Tibial artery (tissue), 4 donors: ENCODE data around the gene LMNA.
"Not testable (repeated sequence)": the region's sequence is repeated elsewhere in the genome, so short reads cannot be mapped to it uniquely, and the experiment has no call there.

Source experiments
- DNase-seq, 2 donors: peaks; one replicate each; pipeline ENCODE4 v3.0.0-alpha.2; 2019
- H3K27ac ChIP-seq, 2 donors: fragments of 200-600 bp; sonication (generic) in 1 of 2; 1 replicate in 1 of 2; 2 replicates in 1 of 2; pipeline ENCODE4 v1.5.1; 2018 to 2019; ENCODE audit warnings: mild to moderate bottlenecking in 1 of 2
- H3K27me3 ChIP-seq, 2 donors: fragments of 200-600 bp; sonication (generic) in 1 of 2; one replicate each; pipeline versions ENCODE4 v1.5.1 to v1.6.0; 2016 to 2019
- H3K36me3 ChIP-seq, 3 donors: fragments of 200-600 bp; sonication (generic) in 2 of 3; one replicate each; pipeline ENCODE4 v1.5.1; 2016 to 2019; ENCODE audit warnings: mild to moderate bottlenecking in 2 of 3
- H3K4me1 ChIP-seq, 4 donors: fragments of 200-600 bp; sonication (generic) in 2 of 4; 1 replicate in 3 of 4; 2 replicates in 1 of 4; pipeline ENCODE4 v1.5.1; 2016 to 2019
- H3K4me3 ChIP-seq, 2 donors: fragments of 200-600 bp; sonication (generic) in 1 of 2; 1 replicate in 1 of 2; 2 replicates in 1 of 2; pipeline ENCODE4 v1.5.1; 2018 to 2019; ENCODE audit warnings: mild to moderate bottlenecking in 2 of 2
- H3K9me3 ChIP-seq, 3 donors: fragments of 200-600 bp; sonication (generic) in 1 of 3; one replicate each; pipeline ENCODE4 v1.5.1; 2016 to 2019
- intact Hi-C: fragments of 100-400 bp; cut with DNase I; formaldehyde crosslinking; loops from one replicate; pipeline ENCODE4 v1.15.0; 2023; ENCODE audit warnings: low total_unique reads
- TF ChIP-seq, protein P1 (sequence below), 2 experiments: fragments of 200-600 bp in 1 of 2; fragments of 450-650 bp in 1 of 2; IDR thresholded peaks; one replicate each; pipeline ENCODE4 v1.5.1; 2017 to 2019; ENCODE audit warnings: antibody characterized with exemption in 2 of 2, mild to moderate bottlenecking in 1 of 2, moderate library complexity in 1 of 2

Gene LMNA

DNA sequence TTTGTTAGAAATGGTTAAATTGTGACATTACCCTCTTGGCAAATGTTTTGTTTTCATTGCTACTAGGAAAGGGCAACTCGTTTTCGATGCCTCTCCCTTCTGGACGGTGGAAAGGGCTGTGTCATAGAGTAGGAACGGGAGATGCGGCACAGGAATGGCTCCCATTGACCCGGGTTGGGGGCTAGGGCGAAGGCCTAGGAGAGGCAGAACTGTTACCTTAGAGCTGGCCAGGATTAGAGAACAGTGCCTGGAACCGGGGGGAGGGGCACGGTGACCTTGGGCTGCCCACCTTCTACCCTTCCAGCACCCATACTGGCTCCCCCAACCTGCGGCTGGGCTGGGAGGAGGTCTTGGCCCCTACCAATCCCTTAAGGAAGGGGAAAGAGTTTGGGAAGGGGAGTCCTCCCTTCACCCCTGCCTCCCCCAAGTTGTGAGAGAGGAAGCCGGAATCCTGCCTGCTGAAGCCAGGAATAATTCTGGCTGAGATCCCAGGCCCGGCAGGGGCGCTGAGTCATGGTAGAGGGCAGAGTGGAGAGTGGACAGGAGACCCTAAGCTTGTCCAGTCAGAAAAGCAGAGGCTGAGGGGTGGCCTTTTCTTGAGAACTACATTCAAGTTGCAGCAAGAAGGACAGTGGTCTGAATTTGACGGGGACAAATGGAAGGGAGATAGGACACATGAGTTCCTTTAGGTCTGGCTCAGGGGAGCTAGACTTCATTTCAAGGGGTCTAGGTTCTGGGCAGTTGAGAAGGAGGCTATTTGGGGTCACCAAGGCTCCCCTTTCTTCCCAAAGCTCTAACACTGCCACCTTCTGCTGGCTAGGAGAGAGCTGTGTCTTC lies 8.2 kb downstream of the LMNA start:
- peak; percentile 90 to 96 for DNase-seq
- TF ChIP-seq, protein P1, sequence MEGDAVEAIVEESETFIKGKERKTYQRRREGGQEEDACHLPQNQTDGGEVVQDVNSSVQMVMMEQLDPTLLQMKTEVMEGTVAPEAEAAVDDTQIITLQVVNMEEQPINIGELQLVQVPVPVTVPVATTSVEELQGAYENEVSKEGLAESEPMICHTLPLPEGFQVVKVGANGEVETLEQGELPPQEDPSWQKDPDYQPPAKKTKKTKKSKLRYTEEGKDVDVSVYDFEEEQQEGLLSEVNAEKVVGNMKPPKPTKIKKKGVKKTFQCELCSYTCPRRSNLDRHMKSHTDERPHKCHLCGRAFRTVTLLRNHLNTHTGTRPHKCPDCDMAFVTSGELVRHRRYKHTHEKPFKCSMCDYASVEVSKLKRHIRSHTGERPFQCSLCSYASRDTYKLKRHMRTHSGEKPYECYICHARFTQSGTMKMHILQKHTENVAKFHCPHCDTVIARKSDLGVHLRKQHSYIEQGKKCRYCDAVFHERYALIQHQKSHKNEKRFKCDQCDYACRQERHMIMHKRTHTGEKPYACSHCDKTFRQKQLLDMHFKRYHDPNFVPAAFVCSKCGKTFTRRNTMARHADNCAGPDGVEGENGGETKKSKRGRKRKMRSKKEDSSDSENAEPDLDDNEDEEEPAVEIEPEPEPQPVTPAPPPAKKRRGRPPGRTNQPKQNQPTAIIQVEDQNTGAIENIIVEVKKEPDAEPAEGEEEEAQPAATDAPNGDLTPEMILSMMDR (IDR thresholded peaks at IDR 0.05) = no peak
- peaks cover 0 to 12% (median 0%) of the 10 kb centered on the region in 3 donors for H3K36me3 ChIP-seq
- H3K9me3 ChIP-seq = no peaks in the 10 kb centered on the region
- no peaks in the 10 kb centered on the region for H3K27me3 ChIP-seq
- H3K27ac ChIP-seq = peak overlapping the region; percentile 92 to 99
- peak overlapping the region; percentile 78 to 100 for H3K4me3 ChIP-seq
- intact Hi-C loops = no loop called here
- peaks cover 18 to 94% (median 86%) of the 10 kb centered on the region in 4 donors for H3K4me1 ChIP-seq

DNA sequence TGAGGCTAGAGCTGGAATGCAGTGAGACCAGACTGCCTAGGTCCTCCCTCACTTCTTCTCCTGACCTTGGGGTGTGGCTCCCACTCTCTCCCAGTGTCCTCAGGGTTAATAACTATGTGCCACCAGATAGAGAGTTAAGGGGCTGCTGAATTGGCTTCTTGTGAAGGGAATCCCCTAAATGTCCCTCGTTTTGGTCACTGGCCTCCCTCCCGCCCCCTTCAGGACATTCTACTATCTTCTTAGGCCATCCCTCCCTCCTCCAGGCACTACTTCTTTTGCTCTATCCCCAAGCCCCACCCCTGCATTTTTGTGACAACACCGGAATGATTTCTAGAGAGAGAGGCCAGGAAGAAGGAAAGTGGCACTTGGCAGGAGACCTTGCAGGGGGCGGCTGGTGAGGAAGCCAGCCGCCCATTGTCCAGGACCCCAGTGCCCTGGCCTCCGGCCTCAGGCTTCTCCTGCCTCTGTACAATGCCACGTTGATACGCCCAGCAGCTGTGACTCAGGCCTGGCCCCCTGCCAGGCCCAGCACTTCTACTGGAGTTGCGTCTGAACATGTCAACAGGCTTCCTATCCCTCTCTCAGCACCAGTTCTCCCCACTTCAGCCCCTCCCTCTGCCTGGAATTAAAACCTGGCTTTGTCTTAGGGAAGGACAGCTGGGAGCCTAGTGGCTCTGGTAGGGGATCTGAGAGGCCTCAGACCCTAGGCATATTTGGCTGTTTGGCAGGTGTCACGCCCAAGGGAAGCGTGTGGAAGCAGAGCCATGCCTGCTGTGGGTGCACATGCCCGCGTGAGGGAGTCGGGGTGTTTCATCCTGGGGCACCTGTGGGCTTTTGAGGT lies 9.1 kb downstream of the LMNA start:
- H3K4me3 ChIP-seq = peak overlapping the region; percentile 78 to 100
- intact Hi-C loops = no loop called here
- TF ChIP-seq, protein P1 (IDR thresholded peaks at IDR 0.05) = peak in 1 of 2 experiments; percentile 12
- H3K27ac ChIP-seq = peak overlapping the region; percentile 92 to 99
- H3K4me1 ChIP-seq = peaks cover 22 to 99% (median 92%) of the 10 kb centered on the region in 4 donors
- H3K36me3 ChIP-seq = peaks cover 0 to 12% (median 0%) of the 10 kb centered on the region in 3 donors
- H3K27me3 ChIP-seq = no peaks in the 10 kb centered on the region
- no peaks in the 10 kb centered on the region for H3K9me3 ChIP-seq
- DNase-seq = peak; percentile 98 to 99

DNA sequence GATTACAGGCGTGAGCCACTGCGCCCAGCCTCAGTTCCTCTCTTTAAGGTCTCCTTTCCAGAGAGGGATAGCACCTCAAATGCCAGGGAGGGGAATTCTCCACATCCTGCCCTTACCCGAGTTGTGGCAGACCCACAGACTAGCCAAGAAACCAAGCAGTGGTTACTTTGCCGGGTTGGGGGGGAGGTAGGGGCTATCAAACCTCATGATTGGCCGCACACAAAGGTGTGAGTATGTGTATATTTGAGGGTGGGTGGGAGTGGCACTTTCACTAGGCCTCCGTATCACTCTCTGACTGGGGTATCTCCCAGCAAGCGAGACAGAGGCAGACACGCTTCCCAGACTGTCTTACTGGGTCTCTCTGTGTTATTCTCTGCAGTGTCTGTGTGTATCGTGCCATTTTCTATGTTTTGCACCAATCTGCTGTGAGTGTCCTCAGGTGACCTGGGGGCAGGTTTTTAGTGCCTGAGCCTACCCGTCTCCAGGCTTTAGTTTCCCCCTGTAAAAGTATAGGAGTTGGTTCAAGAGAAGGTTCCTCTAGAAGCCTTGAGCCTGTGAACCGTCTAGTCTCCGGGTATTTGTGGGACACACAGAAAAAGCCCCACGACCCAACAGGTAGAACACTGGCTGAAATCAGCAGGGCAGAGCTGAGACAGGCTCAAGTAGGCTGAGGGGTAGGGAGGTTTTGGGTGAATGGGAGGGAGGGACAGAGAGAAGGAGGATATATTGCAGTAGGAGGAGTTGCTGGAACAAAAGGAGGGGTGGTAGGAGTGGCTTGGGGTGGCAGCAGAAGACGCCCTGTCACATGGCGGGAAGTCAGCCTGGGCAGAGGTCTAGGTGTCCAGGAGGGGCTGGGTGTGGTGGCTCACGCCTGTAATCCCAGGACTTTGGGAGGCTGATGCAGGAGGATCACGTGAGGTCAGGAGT lies 10.3 kb downstream of the LMNA start:
- Histone ChIP-seq H3K9me3 (no peaks in the 10 kb centered on the region), H3K27me3 (no peaks in the 10 kb centered on the region), H3K27ac (peak overlapping the region; percentile 92 to 99), H3K4me1 (peaks cover 22 to 99% (median 92%) of the 10 kb centered on the region in 4 donors), H3K4me3 (peak overlapping the region; percentile 78 to 100), H3K36me3 (peaks cover 0 to 8% (median 0%) of the 10 kb centered on the region in 3 donors)
- peak; percentile 71 to 84 for DNase-seq
- TF ChIP-seq, protein P1 (IDR thresholded peaks at IDR 0.05) = no peak
- intact Hi-C loops = no loop called here

DNA sequence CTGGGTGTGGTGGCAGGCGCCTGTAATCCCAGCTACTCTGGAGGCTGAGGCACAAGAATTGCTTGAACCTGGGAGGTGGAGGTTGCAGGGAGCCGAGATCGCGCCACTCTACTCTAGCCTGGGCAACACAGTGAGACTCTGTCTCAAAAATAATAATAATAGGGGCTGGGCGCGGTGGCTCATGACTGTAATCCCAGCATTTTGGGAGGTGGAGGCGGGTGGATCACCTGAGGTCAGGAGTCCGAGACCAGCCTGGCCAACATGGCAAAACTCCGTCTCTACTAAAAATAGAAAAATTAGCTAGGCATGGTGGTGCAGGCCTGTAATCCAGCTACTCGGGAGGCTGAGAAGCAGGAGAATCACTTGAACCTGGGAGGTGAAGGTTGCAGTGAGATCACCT lies 11.0 kb downstream of the LMNA start:
- intact Hi-C loops = not testable (repeated sequence)
- peak overlapping the region; percentile 92 to 99 for H3K27ac ChIP-seq

DNA sequence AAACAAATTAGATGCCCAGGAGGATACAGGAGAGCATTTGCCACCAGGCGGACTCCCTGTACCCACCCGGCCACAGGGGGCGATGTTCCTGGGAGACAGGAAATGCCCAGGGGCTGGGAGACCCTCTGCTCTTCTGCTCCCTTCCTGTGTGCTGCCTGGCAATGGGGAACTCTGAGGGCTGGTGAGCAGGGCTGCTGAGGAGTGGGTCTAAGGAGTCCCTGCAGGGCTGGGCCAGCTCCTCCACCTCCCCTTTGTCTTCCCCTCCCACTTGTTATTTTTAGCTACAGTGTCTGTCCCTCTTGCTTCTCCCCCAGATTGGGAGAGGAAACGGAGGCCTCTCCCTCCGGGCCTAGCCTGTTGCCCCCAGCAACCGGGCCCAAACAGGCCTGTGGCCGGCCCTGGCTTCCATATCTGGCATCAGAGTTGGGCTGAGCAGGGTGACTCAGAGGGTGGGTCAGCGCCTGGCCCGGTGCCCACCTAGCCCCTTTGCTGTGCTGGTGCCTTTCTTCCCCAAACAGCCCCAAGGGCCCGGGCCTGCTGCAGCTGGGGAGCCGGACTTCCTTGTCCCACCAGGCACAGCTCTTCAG lies 11.6 kb downstream of the LMNA start:
- Histone ChIP-seq H3K36me3 (peaks cover 8% of the 10 kb centered on the region in 3 donors), H3K27me3 (no peaks in the 10 kb centered on the region), H3K4me1 (peaks cover 17 to 98% (median 90%) of the 10 kb centered on the region in 4 donors), H3K27ac (peak overlapping the region; percentile 92 to 99), H3K9me3 (no peaks in the 10 kb centered on the region), H3K4me3 (peak overlapping the region; percentile 78 to 100)
- peak; percentile 94 to 97 for DNase-seq
- intact Hi-C loops = no loop called here
- TF ChIP-seq, protein P1 (IDR thresholded peaks at IDR 0.05) = peak; percentile 20 to 31

More for the DNA sequence above, 11.0 kb downstream of the LMNA start:
- H3K4me3 ChIP-seq = peak overlapping the region; percentile 78 to 100
- not testable (repeated sequence) for H3K36me3 ChIP-seq, H3K27me3 ChIP-seq, H3K9me3 ChIP-seq
- peak in 1 of 2 donors; percentile 25 for DNase-seq
- H3K4me1 ChIP-seq = peaks cover 17 to 99% (median 92%) of the 10 kb centered on the region in 4 donors
